H1 (cell line): ENCODE measurements around the gene MBD5. TPM values are rescaled to one million over a fixed set of nuclear protein-coding genes. Genes with fewer than 3 reads are reported as not detected.

Source experiments
- ATF3 ChIP-seq: IDR thresholded peaks from 2 replicates; pipeline ENCODE4 v1.6.1; 2011; ENCODE audit warnings: low read depth, mild to moderate bottlenecking, low read length; ENCODE audit not compliant: insufficient read depth
- EGR1 ChIP-seq: IDR thresholded peaks from 2 replicates; pipeline ENCODE4 v1.6.1; 2011; ENCODE audit warnings: low read depth, low read length, borderline replicate concordance
- RAD21 ChIP-seq, 2 experiments: IDR thresholded peaks in 1 of 2; conservative IDR thresholded peaks in 1 of 2; 2 replicates each; pipeline ENCODE4 v1.6.1; 2011; ENCODE audit warnings: low read depth in 2 of 2, low read length in 2 of 2, improper control_type of control experiment in 1 of 2, inconsistent platforms in 1 of 2, mild to moderate bottlenecking in 1 of 2, moderate library complexity in 1 of 2
- RNF2 ChIP-seq: fragments of 200-900, 300-1000 bp; sonication (generic); IDR thresholded peaks from 2 replicates; pipeline ENCODE4 v1.7.1; 2016; ENCODE audit warnings: borderline replicate concordance, low read depth, mild to moderate bottlenecking, antibody characterized with exemption, low read length; ENCODE audit not compliant: poor library complexity, severe bottlenecking; ENCODE audit errors: missing control alignments
- TAF7 ChIP-seq: optimal IDR thresholded peaks from 2 replicates; pipeline ENCODE3; 2011; ENCODE audit warnings: low read depth, mild to moderate bottlenecking, inconsistent platforms, low read length, moderate library complexity, borderline replicate concordance
- polyA plus RNA-seq, 7 experiments: library from polyadenylated mRNA; depleted of rRNA in 3 of 7; stranded (reverse) in 5 of 7; unstranded in 2 of 7; fragments of >200 nt in 5 of 7; fragments of 200-250 nt in 2 of 7; gene quantifications; 1 replicate in 5 of 7; 2 replicates in 1 of 7; 4 replicates in 1 of 7; pipeline versions ENCODE4 v1.2.1 to v1.2.3, GENCODE V29; 2011 to 2013; ENCODE audit warnings: missing spikeins in 2 of 7, mixed read lengths in 2 of 7
- total RNA-seq: library from RNA; stranded (reverse); fragmentation: NEBNext Ultra II Directional; extraction: Animal tissue kit (Norgen Biotek cat#: 25700); gene quantifications from 2 replicates; pipeline ENCODE4 v1.2.1, GENCODE V29; 2021

Gene MBD5
- total and polyA plus RNA-seq, 2 of the 8 experiments (the other 6 are each of a cell fraction or from before 2014, with no cell fraction given) = 9.7 to 29.4 TPM

DNA sequence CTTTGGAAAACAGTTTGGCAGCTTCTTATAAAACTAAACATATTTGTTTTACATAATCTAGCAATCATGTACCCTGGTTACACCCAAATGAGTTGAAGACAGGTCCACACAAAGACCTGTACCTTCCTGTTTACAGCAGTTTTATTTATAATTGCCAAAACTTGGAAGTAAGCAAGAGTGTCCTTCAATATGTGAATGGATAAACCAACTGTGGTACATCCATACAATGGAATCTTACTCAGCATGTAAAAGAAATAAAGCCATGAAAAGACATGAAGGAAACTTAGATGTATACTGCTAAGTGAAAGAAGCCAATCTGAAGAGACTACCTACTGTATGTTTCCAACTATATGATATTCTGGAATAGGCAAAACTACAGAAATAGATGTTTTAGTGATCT is 24.1 kb upstream of the MBD5 start (continued):
- TF ChIP-seq TAF7 (no peak), ATF3 (no peak), RNF2 (no peak), EGR1 (no peak), RAD21 (IDR thresholded peaks at IDR 0.05 in 1 of 2, conservative IDR thresholded peaks at IDR 0.05 in 1 of 2; ENCODE audit: low read depth in 2 of 2, low read length in 2 of 2) (no peak)
